ENCODE results near the gene CD74. TPM values are rescaled to one million over a fixed set of nuclear protein-coding genes. Genes with fewer than 3 reads are reported as not detected.

The CD74 gene
- total and polyA plus RNA-seq, 2 of the 13 experiments (the other 11 are each of a cell fraction or from before 2014, with no cell fraction given) = 34.1 to 84.4 TPM

DNA sequence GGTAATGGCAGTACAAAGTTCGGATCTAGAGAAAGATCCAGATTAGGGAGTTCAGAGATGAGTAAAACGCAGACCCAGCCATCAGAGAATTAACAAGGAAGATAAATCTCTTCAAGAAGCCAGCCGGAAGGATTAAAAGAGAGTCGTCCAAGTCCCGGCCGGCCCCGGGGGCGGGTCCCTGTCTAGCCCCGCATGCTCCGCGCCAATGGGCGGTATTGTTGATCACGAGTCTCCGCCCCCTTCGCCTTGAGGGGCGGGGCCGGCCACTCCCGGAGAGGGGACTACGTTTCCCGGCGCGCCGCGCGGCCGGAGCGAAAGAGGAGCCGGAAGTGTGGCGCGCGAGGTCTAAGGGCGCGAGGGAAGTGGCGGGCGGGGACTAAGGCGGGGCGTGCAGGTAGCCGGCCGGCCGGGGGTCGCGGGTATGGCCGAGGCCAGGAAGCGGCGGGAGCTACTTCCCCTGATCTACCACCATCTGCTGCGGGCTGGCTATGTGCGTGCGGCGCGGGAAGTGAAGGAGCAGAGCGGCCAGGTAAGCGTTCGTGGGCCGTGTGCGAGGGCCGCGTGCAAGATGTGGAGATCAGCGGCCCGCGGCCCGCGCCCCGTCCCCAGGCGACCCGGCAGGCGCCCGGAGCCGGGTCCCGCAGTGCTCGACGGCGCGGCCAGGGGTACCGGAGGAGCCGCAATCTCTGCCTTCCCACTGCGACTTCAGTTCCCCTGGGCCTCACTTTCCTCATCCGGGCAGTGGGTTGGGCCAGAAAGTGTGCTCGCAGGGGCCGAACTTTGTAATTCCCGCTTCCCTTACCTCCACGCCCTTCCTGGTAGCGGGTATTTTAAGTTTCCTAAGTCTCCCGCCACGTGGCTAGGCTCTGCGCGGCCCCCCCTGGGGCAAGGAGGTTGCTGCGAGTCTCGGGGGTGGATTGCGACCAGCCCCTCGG lies 55.1 kb downstream of the CD74 start, which contains the start of gene TCOF1 (continued):
- TF ChIP-seq, protein P1, sequence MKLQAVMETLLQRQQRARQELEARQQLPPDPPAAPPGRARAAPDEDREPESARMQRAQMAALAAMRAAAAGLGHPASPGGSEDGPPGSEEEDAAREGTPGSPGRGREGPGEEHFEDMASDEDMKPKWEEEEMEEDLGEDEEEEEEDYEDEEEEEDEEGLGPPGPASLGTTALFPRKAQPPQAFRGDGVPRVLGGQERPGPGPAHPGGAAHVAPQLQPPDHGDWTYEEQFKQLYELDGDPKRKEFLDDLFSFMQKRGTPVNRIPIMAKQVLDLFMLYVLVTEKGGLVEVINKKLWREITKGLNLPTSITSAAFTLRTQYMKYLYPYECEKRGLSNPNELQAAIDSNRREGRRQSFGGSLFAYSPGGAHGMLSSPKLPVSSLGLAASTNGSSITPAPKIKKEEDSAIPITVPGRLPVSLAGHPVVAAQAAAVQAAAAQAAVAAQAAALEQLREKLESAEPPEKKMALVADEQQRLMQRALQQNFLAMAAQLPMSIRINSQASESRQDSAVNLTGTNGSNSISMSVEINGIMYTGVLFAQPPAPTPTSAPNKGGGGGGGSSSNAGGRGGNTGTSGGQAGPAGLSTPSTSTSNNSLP (IDR thresholded peaks at IDR 0.05; ENCODE audit: low read depth, low read length) = no peak
- TF ChIP-seq XBP1 (CRISPR knock-in tag; IDR thresholded peaks at IDR 0.05) (no peak), ZNF468 (CRISPR knock-in tag; IDR thresholded peaks at IDR 0.05) (0 out of 2 replicates have a peak, but pooled peaks have one; percentile 77), TARDBP (CRISPR knock-in tag; IDR thresholded peaks at IDR 0.05) (peak; percentile 64; the same call in 1 of the 2 replicates), ZNF124 (CRISPR knock-in tag; IDR thresholded peaks at IDR 0.05) (no peak), RXRB (CRISPR knock-in tag; IDR thresholded peaks at IDR 0.05; ENCODE audit: borderline replicate concordance) (no peak; the same call in 1 of the 2 replicates), DMTF1 (CRISPR knock-in tag; IDR thresholded peaks at IDR 0.05) (no peak), NCOA5 (CRISPR knock-in tag; IDR thresholded peaks at IDR 0.05) (no peak), CREB1 (IDR thresholded peaks at IDR 0.05) (no peak), CREB1 (CRISPR knock-in tag; IDR thresholded peaks at IDR 0.05) (peak; percentile 73), GATAD2A (CRISPR knock-in tag; IDR thresholded peaks at IDR 0.05) (no peak), MAZ (IDR thresholded peaks at IDR 0.05; ENCODE audit: borderline replicate concordance, low read depth, low read length) (no peak), MAZ (CRISPR knock-in tag; IDR thresholded peaks at IDR 0.05; ENCODE audit: low read depth) (no peak), KDM3A (CRISPR knock-in tag; IDR thresholded peaks at IDR 0.05; ENCODE audit: low read depth) (no peak), TIGD3 (CRISPR knock-in tag; IDR thresholded peaks at IDR 0.05; ENCODE audit: borderline replicate concordance) (no peak), ZFYVE20 (CRISPR knock-in tag; IDR thresholded peaks at IDR 0.05; ENCODE audit: borderline replicate concordance, low read depth) (peak; percentile 64; the same call in 1 of the 2 replicates), GTF3A (CRISPR knock-in tag; conservative IDR thresholded peaks at IDR 0.05) (no peak), RORA (CRISPR knock-in tag; IDR thresholded peaks at IDR 0.05) (no peak), ZKSCAN1 (IDR thresholded peaks at IDR 0.05; ENCODE audit: low read length) (no peak), ZNF33A (CRISPR knock-in tag; IDR thresholded peaks at IDR 0.05; ENCODE audit: borderline replicate concordance) (no peak), ZNF672 (CRISPR knock-in tag; IDR thresholded peaks at IDR 0.05) (0 out of 2 replicates have a peak, but pooled peaks have one; percentile 60)
- TF ChIP-seq, protein P2, sequence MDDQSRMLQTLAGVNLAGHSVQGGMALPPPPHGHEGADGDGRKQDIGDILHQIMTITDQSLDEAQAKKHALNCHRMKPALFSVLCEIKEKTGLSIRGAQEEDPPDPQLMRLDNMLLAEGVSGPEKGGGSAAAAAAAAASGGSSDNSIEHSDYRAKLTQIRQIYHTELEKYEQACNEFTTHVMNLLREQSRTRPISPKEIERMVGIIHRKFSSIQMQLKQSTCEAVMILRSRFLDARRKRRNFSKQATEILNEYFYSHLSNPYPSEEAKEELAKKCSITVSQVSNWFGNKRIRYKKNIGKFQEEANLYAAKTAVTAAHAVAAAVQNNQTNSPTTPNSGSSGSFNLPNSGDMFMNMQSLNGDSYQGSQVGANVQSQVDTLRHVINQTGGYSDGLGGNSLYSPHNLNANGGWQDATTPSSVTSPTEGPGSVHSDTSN (CRISPR knock-in tag; IDR thresholded peaks at IDR 0.05; ENCODE audit: borderline replicate concordance) = no peak

All from HepG2 (cell line).